DMS53 treated with DMSO at 0.1 percent for 48 hours (cell line): ENCODE data around the gene NBPF9.
"Not testable (repeated sequence)": the region's sequence is repeated elsewhere in the genome, so short reads cannot be mapped to it uniquely, and the experiment has no call there.

Source experiments
- DNase-seq: peaks from one replicate; lab custom pipeline; 2025; ENCODE audit not compliant: unreplicated experiment; lab: John Stamatoyannopoulos, UW

The NBPF9 gene

DNA sequence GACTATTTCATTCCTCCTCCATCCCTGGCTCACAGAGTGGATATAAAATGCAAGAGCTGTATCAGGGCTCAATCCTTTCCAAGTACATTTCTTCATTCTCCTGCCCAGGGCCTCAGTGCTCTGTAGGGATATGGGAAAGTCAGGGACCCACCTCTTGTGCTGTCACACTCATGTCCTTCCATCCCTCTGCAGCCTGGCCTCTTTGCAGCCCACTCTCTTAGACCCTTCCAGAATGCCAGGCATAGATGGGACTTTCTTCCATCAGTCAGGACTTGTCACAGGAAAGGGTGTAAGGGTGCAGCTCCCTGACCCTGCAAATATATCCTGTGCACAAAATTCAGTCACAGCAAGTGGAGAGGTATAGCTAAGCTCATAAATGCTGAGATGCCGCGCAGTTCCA, 86.7 kb downstream of the NBPF9 start:
- not testable (repeated sequence) for DNase-seq

DNA sequence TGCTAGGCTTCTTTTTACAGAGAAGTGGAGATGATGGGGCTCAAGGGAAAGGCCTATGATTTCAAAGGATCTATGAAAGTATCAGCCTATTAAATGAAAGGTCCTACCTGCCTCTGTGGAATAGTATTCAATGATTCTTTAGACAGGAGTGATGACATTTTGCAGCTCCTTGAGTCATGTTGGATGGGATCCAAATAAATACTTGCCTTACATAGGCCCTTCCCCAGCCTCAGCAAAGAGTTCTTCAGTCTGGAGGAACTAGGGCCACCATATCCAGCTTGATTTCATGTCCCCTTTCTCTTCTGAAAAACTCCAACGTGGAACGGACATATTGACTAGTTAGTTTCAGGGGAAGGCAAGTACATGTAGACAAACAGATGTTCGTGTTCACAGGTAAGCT, 87.8 kb downstream of the NBPF9 start:
- not testable (repeated sequence) for DNase-seq

DNA sequence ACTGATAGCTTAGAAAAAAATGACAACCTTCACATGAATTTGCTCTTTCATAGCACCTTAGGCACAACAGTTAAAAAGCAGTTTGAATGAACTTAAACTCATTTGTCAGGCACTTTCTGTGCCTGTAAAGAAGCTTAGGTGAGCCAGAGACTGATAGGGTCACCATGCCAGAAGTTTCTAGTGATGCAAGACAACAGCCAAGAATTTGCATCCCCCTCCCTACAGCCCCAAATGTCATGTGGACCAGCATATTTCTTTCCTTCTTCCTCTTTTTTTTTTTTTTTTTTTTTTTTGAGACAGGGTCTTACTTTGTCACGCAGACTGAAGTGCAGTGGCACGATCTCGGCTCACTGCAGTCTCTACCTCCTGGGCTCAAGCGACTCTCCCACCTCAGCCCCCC, 89.8 kb downstream of the NBPF9 start:
- DNase-seq = not testable (repeated sequence)

DNA sequence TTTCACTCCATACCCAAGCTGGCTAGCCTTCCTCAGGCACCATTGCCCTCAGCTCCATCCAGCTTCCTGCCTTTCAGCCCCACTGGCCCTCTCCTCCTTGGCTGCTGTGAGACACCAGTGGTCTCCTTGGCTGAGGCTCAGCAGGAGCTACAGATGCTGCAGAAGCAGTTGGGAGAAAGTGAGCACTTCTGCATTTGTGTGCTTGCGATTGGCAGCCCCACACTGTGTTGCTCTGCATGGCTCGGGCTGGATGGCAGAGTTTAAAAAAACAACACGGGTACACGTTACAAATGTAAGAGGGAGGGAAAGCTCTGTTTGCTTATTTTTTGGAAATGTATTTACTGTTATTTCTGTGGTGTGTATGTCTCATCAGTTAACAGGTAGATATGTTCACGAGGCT, 90.8 kb downstream of the NBPF9 start:
- not testable (repeated sequence) for DNase-seq

DNA sequence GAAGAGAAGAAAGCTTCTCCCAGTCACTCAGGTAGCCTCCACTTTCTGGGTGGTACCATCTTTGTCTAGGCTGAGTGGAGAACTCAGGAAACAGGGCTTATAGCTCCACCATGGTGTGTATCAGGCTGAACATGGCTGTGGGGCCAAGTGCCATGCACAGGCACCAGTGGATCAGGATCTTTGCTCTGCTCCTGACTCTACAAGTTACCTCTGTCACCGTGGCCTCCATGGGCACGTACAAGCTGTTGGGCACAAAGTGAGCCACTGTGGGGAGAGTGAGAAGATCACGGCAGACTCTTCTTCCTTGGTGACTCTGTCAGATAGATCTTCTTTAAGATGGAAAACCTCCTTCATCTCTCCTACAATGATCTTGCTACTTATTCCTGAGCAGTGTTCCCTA, 93.6 kb downstream of the NBPF9 start:
- not testable (repeated sequence) for DNase-seq

DNA sequence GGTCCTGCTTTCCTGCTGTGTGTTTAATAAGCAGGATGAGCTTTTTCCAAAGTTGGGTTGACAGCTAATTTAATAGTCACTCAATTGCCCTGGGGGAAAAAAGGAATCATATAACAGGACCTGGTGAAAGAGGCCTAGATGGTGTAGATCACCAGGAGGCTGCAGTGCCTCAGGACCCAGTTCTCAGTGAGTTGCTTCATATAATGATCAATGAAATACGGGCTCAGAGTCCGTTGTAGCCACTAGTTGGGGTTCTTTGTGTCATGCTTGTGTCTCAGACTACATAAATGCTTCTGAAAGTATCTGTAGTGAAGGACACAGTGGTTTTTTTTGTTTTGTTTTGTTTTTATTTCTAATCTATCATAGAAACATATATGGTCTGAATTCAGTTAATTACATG, 94.6 kb downstream of the NBPF9 start:
- DNase-seq = not testable (repeated sequence)

DNA sequence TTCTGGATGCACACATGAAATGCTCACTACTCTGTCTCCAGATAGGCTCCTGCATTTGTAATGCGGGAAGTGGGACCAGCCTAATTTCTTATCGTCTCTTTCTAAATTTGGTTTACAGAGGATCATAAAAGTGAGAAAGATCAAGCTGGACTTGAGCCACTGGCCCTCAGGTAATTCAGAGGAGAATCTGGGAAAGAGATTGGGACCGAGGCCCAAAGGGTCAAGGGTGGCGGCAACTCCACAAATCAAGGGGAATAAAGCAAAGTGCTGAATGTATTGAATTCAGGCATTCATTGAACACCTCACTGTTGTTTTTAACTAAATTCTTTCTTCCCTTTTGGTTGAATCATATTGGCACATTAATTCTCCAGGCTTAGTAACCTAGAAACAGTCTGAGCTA, 95.0 kb downstream of the NBPF9 start:
- DNase-seq = not testable (repeated sequence)
